ENCODE data around the gene MYO15A. TPM values are rescaled to one million over a fixed set of nuclear protein-coding genes. Genes with fewer than 3 reads are reported as not detected.

Gene MYO15A
- total and polyA plus RNA-seq, 9 donors = 1.5 to 5.4 (median 3.2) TPM

GRCh38 chr17:18144261-18144660 is 35.7 kb downstream of the MYO15A start:
- Histone ChIP-seq H3K4me1 (ENCODE audit: insufficient read depth) (no peaks in the 10 kb centered on the region), H3K27me3 (no peaks in the 10 kb centered on the region), H3K27ac (no peak overlapping the region), H3K9me3 (no peaks in the 10 kb centered on the region), H3K4me3 (no peak overlapping the region), H3K36me3 (no peaks in the 10 kb centered on the region)
- no peak for DNase-seq
- TF ChIP-seq, protein P1, sequence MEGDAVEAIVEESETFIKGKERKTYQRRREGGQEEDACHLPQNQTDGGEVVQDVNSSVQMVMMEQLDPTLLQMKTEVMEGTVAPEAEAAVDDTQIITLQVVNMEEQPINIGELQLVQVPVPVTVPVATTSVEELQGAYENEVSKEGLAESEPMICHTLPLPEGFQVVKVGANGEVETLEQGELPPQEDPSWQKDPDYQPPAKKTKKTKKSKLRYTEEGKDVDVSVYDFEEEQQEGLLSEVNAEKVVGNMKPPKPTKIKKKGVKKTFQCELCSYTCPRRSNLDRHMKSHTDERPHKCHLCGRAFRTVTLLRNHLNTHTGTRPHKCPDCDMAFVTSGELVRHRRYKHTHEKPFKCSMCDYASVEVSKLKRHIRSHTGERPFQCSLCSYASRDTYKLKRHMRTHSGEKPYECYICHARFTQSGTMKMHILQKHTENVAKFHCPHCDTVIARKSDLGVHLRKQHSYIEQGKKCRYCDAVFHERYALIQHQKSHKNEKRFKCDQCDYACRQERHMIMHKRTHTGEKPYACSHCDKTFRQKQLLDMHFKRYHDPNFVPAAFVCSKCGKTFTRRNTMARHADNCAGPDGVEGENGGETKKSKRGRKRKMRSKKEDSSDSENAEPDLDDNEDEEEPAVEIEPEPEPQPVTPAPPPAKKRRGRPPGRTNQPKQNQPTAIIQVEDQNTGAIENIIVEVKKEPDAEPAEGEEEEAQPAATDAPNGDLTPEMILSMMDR (IDR thresholded peaks at IDR 0.05) = no peak
- intact Hi-C loops (cut with DNase I) = no loop called here
- 73 to 87% (median 82%) methylated on average over 4 of the region's 4 CpGs for WGBS, 3 donors

DNA sequence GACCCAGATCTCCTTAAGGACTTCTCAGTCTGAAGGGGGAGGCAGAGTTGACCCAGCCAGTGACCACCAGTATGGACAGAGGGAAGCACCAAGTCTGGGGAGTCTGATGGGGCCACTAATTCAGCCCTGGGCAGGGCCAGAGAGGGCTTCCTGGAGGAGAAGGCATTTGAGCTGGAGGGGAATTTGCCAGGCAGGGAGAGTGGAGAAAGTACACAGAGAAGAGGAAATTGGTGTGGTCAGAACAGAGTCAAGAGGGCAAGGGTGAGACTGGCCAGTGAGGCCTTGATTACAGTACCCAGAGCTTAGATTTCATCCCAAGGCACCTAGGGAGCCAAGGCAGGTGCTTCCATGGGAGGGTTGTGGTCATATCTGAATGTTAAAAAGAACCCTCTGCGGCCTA is 36.3 kb downstream of the MYO15A start:
- no peaks in the 10 kb centered on the region for H3K36me3 ChIP-seq
- WGBS, 3 donors = 81 to 94% (median 82%) methylated on average over 1 of the region's 1 CpG
- TF ChIP-seq EP300 (IDR thresholded peaks at IDR 0.05) (no peak), POLR2A (IDR thresholded peaks at IDR 0.05) (no peak)
- TF ChIP-seq, protein P1 (IDR thresholded peaks at IDR 0.05) = no peak

GRCh38 chr17:18145811-18146210 is 37.3 kb downstream of the MYO15A start:
- Histone ChIP-seq H3K9me3 (no peaks in the 10 kb centered on the region), H3K4me1 (ENCODE audit: insufficient read depth) (no peaks in the 10 kb centered on the region), H3K27me3 (no peaks in the 10 kb centered on the region), H3K36me3 (no peaks in the 10 kb centered on the region), H3K4me3 (no peak overlapping the region), H3K27ac (no peak overlapping the region)
- intact Hi-C loops (cut with DNase I) = no loop called here
- no peak for DNase-seq
- 71 to 74% (median 72%) methylated on average over 13 of the region's 13 CpGs for WGBS, 3 donors
- TF ChIP-seq, protein P1 (IDR thresholded peaks at IDR 0.05) = no peak
- TF ChIP-seq EP300 (IDR thresholded peaks at IDR 0.05) = no peak
- no peak for TF ChIP-seq POLR2A (IDR thresholded peaks at IDR 0.05)

More for the DNA sequence above, 36.3 kb downstream of the MYO15A start:
- Histone ChIP-seq H3K4me3 (no peak overlapping the region), H3K27ac (no peak overlapping the region), H3K4me1 (ENCODE audit: insufficient read depth) (no peaks in the 10 kb centered on the region), H3K27me3 (no peaks in the 10 kb centered on the region), H3K9me3 (no peaks in the 10 kb centered on the region)
- intact Hi-C loops (cut with DNase I) = no loop called here
- DNase-seq = no peak

GRCh38 chr17:18146259-18146658 is 37.7 kb downstream of the MYO15A start:
- no peaks in the 10 kb centered on the region for H3K36me3 ChIP-seq
- 87 to 93% (median 91%) methylated on average over 2 of the region's 2 CpGs for WGBS, 3 donors
- no peaks in the 10 kb centered on the region for H3K27me3 ChIP-seq
- TF ChIP-seq EP300 (IDR thresholded peaks at IDR 0.05) (no peak), POLR2A (IDR thresholded peaks at IDR 0.05) (no peak)
- TF ChIP-seq, protein P1 (IDR thresholded peaks at IDR 0.05) = no peak
- no peak for DNase-seq
- intact Hi-C loops (cut with DNase I) = no loop called here
- H3K4me3 ChIP-seq = no peak overlapping the region
- H3K27ac ChIP-seq = no peak overlapping the region
- H3K9me3 ChIP-seq = no peaks in the 10 kb centered on the region
- no peaks in the 10 kb centered on the region for H3K4me1 ChIP-seq (ENCODE audit: insufficient read depth)

DNA sequence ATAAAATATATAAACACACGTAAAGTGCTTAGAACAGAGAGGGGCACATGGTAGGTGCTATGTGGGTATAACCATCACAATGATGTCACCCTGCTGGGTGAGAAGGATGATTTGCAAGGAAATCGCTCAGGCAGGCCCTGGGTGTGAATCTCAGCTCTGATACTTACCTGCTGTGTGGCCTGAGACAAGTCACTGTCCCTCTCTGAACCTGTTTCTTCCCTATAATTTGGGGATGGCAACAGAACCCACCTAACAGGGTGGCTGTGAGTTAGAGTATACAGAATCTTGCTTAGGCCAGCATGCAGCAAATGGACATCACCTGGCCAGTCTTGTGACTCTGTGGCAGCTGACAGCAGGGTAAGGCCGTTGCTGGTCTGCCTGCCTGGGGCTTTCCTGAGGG is 38.4 kb downstream of the MYO15A start:
- no peak overlapping the region for H3K4me3 ChIP-seq
- intact Hi-C loops (cut with DNase I) = no loop called here
- no peak for TF ChIP-seq EP300 (IDR thresholded peaks at IDR 0.05)
- TF ChIP-seq, protein P1 (IDR thresholded peaks at IDR 0.05) = no peak
- H3K27me3 ChIP-seq = no peaks in the 10 kb centered on the region
- no peaks in the 10 kb centered on the region for H3K9me3 ChIP-seq
- no peaks in the 10 kb centered on the region for H3K4me1 ChIP-seq (ENCODE audit: insufficient read depth)
- H3K36me3 ChIP-seq = no peaks in the 10 kb centered on the region
- WGBS, 3 donors = 79 to 86% (median 81%) methylated on average over 3 of the region's 3 CpGs
- no peak for DNase-seq
- no peak overlapping the region for H3K27ac ChIP-seq
